Stimulated activated memory B cell treated with anti-CD40 and anti-IgM and Interleukin-4, amounts not matched to agents 10 μg/mL and 1 μg/mL and 100 μg/mL, for 72 hours (primary cell): ENCODE results near the gene PIGS.
"Not testable (repeated sequence)": the region's sequence is repeated elsewhere in the genome, so short reads cannot be mapped to it uniquely, and the experiment has no call there.

Experiments used
- ATAC-seq: fragments of 150-1000 bp; cut with Tn5 transposase; 2 replicates; pipeline ENCODE4 v1.10.0; 2021
- H3K27ac Mint-ChIP-seq: one replicate; pipeline ENCODE4 v1.8.0; 2022; ENCODE audit warnings: mild to moderate bottlenecking, mixed read lengths
- H3K27me3 Mint-ChIP-seq: one replicate; pipeline ENCODE4 v1.8.0; 2022; ENCODE audit warnings: mixed read lengths
- H3K36me3 Mint-ChIP-seq: one replicate; pipeline ENCODE4 v1.8.0; 2022; ENCODE audit warnings: mixed read lengths
- H3K4me1 Mint-ChIP-seq: one replicate; pipeline ENCODE4 v1.8.0; 2022; ENCODE audit warnings: mixed read lengths
- H3K4me3 Mint-ChIP-seq: one replicate; pipeline ENCODE4 v1.8.0; 2022; ENCODE audit warnings: mild to moderate bottlenecking, moderate library complexity, mixed read lengths
- H3K9me3 Mint-ChIP-seq: one replicate; pipeline ENCODE4 v1.8.0; 2022; ENCODE audit warnings: mixed read lengths

The PIGS gene

GRCh38 chr17:28532050-28532960, 39.0 kb downstream of the PIGS start:
- H3K27me3 Mint-ChIP-seq = no peaks in the 10 kb centered on the region

GRCh38 chr17:28530926-28531325, 40.4 kb downstream of the PIGS start:
- H3K27me3 Mint-ChIP-seq = no peaks in the 10 kb centered on the region
- no peaks in the 10 kb centered on the region for H3K4me1 Mint-ChIP-seq
- no peaks in the 10 kb centered on the region for H3K36me3 Mint-ChIP-seq
- no peak overlapping the region for H3K27ac Mint-ChIP-seq
- no peak overlapping the region for H3K4me3 Mint-ChIP-seq
- no peak for ATAC-seq
- H3K9me3 Mint-ChIP-seq = no peaks in the 10 kb centered on the region

More at GRCh38 chr17:28532050-28532960, 39.0 kb downstream of the PIGS start:
- Mint-ChIP-seq H3K4me3 (no peak overlapping the region), H3K36me3 (no peaks in the 10 kb centered on the region), H3K27ac (no peak overlapping the region), H3K9me3 (no peaks in the 10 kb centered on the region), H3K4me1 (no peaks in the 10 kb centered on the region)
- no peak for ATAC-seq

- ATAC-seq = no peak
- no peaks in the 10 kb centered on the region for H3K4me1 Mint-ChIP-seq
- no peak overlapping the region for H3K4me3 Mint-ChIP-seq
- H3K27me3 Mint-ChIP-seq = no peaks in the 10 kb centered on the region
- no peak overlapping the region for H3K27ac Mint-ChIP-seq
- H3K36me3 Mint-ChIP-seq = no peaks in the 10 kb centered on the region
- H3K9me3 Mint-ChIP-seq = no peaks in the 10 kb centered on the region
Observed at GRCh38 chr17:28530250-28530649, 41.1 kb downstream of the PIGS start.

DNA sequence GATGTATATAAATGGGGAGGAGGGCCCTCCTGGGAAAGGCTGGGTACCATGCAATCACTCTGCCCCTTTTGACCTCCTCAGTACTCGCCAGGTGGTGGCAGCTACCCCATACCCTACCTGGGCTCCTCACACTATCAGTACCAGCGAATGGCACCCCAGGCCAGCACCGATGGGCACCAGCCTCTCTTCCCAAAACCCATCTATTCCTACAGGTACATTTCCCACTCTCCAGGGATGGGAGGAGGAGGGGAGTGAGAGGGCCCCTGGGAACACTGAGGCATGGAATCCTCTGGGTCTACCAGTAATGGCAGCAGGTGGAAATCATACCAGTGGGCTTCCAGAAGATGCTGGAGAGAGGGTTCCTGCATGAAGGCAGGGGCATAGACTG, 42.3 kb downstream of the PIGS start:
- Mint-ChIP-seq H3K27ac (no peak overlapping the region), H3K4me3 (no peak overlapping the region), H3K36me3 (no peaks in the 10 kb centered on the region), H3K9me3 (no peaks in the 10 kb centered on the region), H3K4me1 (no peaks in the 10 kb centered on the region), H3K27me3 (no peaks in the 10 kb centered on the region)
- ATAC-seq = no peak

DNA sequence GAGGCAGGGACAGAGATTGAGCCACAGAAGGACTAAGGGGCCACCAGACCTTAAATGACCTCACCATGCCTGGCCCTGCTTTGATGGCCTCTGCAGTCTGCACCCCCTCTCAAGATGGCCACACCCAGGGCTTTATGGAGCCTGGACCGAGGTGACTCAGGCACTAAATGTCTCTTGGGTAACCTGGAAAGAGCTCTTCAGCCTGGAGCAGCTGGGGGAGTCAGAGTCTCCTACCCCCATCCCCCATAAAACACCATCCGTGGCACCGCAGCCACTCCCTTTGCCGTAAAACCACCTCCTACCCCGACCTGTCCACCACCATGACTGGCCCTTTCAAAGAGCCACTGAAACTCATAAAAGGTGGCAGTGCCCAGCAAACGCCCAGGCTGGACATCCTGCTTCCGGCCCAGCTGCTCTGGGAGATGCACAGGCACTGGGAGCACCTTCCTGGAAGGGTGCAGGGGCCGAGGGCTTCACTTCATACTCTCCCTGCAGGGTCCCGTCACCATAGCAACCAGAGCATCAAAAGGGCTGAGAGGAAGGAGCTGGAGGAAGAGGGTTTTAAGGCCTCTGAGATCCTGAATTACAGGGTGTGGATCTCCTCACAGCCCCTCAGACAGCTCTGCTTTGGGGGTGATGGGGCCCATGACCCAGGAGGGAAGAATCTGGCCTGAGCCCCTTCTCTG, 42.9 kb downstream of the PIGS start:
- Mint-ChIP-seq H3K4me3 (no peak overlapping the region), H3K4me1 (no peaks in the 10 kb centered on the region), H3K27me3 (no peaks in the 10 kb centered on the region), H3K36me3 (no peaks in the 10 kb centered on the region), H3K9me3 (no peaks in the 10 kb centered on the region), H3K27ac (no peak overlapping the region)
- ATAC-seq = no peak

- Mint-ChIP-seq H3K4me1 (no peaks in the 10 kb centered on the region), H3K36me3 (no peaks in the 10 kb centered on the region), H3K27me3 (no peaks in the 10 kb centered on the region), H3K9me3 (no peaks in the 10 kb centered on the region), H3K27ac (no peak overlapping the region), H3K4me3 (no peak overlapping the region)
- ATAC-seq = no peak
Observed at GRCh38 chr17:28527859-28528258, 43.5 kb downstream of the PIGS start.

GRCh38 chr17:28527181-28527681, 44.1 kb downstream of the PIGS start:
- H3K4me3 Mint-ChIP-seq = no peak overlapping the region
- H3K36me3 Mint-ChIP-seq = no peaks in the 10 kb centered on the region
- ATAC-seq = no peak
- H3K27ac Mint-ChIP-seq = no peak overlapping the region
- H3K9me3 Mint-ChIP-seq = no peaks in the 10 kb centered on the region
- H3K27me3 Mint-ChIP-seq = no peaks in the 10 kb centered on the region
- no peaks in the 10 kb centered on the region for H3K4me1 Mint-ChIP-seq

DNA sequence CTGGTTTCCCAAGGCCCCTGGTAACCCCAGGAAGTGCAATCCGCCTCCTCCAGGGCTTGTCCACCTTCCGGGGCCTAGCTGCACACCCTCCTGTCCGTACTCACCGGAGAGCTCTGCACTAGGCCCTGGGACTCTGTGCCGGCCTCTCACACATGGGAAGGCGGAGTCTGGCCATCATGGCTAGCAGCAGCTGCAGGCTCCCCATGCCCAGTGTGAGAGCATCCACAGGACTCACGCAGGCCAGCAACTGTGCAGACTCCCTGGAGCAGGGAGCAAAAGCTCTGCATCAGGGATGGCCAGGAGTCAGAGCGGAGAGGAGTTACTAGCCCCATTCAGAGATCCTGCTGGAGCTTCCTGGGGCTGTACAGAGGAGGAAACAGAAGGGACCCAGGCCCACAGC, 44.9 kb downstream of the PIGS start:
- Mint-ChIP-seq H3K9me3 (no peaks in the 10 kb centered on the region), H3K36me3 (no peaks in the 10 kb centered on the region), H3K27me3 (no peaks in the 10 kb centered on the region), H3K27ac (no peak overlapping the region), H3K4me3 (no peak overlapping the region), H3K4me1 (no peaks in the 10 kb centered on the region)
- no peak for ATAC-seq

GRCh38 chr17:28524476-28525424, 46.6 kb downstream of the PIGS start:
- Mint-ChIP-seq H3K9me3 (no peaks in the 10 kb centered on the region), H3K27ac (no peak overlapping the region), H3K36me3 (no peaks in the 10 kb centered on the region), H3K4me1 (no peaks in the 10 kb centered on the region), H3K4me3 (no peak overlapping the region), H3K27me3 (no peaks in the 10 kb centered on the region)
- ATAC-seq = no peak

DNA sequence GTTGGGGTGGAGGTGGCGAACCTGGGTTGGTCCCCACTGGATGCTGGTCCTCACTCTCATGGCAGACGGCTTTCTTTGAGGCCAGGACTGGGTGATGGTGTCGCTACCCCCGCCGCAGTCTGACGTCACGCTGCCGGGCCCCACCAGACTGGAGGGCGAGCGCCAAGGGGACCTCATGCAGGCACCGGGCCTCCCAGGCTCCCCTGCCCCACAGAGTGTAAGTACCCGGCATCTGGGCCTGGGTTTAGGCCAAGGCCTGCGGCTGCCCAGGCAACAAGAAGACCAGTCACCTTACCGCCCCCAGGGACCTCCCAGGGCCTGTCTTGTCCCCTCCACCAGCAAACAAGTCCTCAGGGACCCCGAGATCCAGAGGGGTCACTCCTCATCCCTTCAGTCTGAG, 47.4 kb downstream of the PIGS start:
- Mint-ChIP-seq H3K27me3 (no peaks in the 10 kb centered on the region), H3K27ac (no peak overlapping the region), H3K4me1 (no peaks in the 10 kb centered on the region), H3K9me3 (no peaks in the 10 kb centered on the region), H3K4me3 (no peak overlapping the region), H3K36me3 (no peaks in the 10 kb centered on the region)
- ATAC-seq = peak; percentile 9

- no peak overlapping the region for H3K4me3 Mint-ChIP-seq
- H3K9me3 Mint-ChIP-seq = no peaks in the 10 kb centered on the region
- peaks cover 3% of the 10 kb centered on the region for H3K4me1 Mint-ChIP-seq
- no peak for ATAC-seq
- H3K36me3 Mint-ChIP-seq = no peaks in the 10 kb centered on the region
- no peak overlapping the region for H3K27ac Mint-ChIP-seq
- no peaks in the 10 kb centered on the region for H3K27me3 Mint-ChIP-seq
Observed at GRCh38 chr17:28523186-28523585, 48.1 kb downstream of the PIGS start.

- not testable (repeated sequence) for H3K27ac Mint-ChIP-seq, H3K9me3 Mint-ChIP-seq, H3K27me3 Mint-ChIP-seq, H3K4me1 Mint-ChIP-seq, ATAC-seq, H3K4me3 Mint-ChIP-seq, H3K36me3 Mint-ChIP-seq
Observed at GRCh38 chr17:28522281-28522680, 49.0 kb downstream of the PIGS start.

GRCh38 chr17:28521311-28522085, 49.8 kb downstream of the PIGS start:
- Mint-ChIP-seq H3K27me3 (no peaks in the 10 kb centered on the region), H3K27ac (no peak overlapping the region), H3K36me3 (no peaks in the 10 kb centered on the region), H3K4me3 (no peak overlapping the region), H3K4me1 (peaks cover 8% of the 10 kb centered on the region), H3K9me3 (no peaks in the 10 kb centered on the region)
- no peak for ATAC-seq

GRCh38 chr17:28520687-28521086, 50.6 kb downstream of the PIGS start:
- Mint-ChIP-seq H3K27me3 (no peaks in the 10 kb centered on the region), H3K9me3 (no peaks in the 10 kb centered on the region), H3K4me1 (peaks cover 8% of the 10 kb centered on the region), H3K4me3 (no peak overlapping the region), H3K27ac (no peak overlapping the region), H3K36me3 (no peaks in the 10 kb centered on the region)
- no peak for ATAC-seq
